Measurements from ENCODE around the gene FBXL17.

The FBXL17 gene

GRCh38 chr5:107809201-107810034 lies 572.5 kb downstream of the FBXL17 start:
- DNase-seq (ENCODE audit: low read depth): no peak
